ENCODE results near the gene DBNL.

Gene DBNL

GRCh38 chr7:44104860-44105771 is 60.6 kb downstream of the DBNL start:
- H3K4me3 ChIP-seq (ENCODE audit: low read length), result peak overlapping the region; percentile 76
- no peaks in the 10 kb centered on the region for H3K27me3 ChIP-seq (replicated peaks; ENCODE audit: control insufficient read depth, insufficient read depth, low read length)
- DNase-seq (ENCODE audit: low read depth), result peak; percentile 79
- H3K9ac ChIP-seq (ENCODE audit: low read length), result peak overlapping the region; percentile 81
- peaks cover 51% of the 10 kb centered on the region for H3K4me1 ChIP-seq (ENCODE audit: control insufficient read depth, insufficient read depth, low read length)
- peaks cover 10% of the 10 kb centered on the region for H3K36me3 ChIP-seq (ENCODE audit: control insufficient read depth, insufficient read depth, low read length, severe bottlenecking)
- no peaks in the 10 kb centered on the region for H3K9me3 ChIP-seq (ENCODE audit: control insufficient read depth, low read length)

- H3K4me3 ChIP-seq (ENCODE audit: low read length), result peak overlapping the region; percentile 76
- no peaks in the 10 kb centered on the region for H3K9me3 ChIP-seq (ENCODE audit: control insufficient read depth, low read length)
- no peaks in the 10 kb centered on the region for H3K27me3 ChIP-seq (replicated peaks; ENCODE audit: control insufficient read depth, insufficient read depth, low read length)
- peaks cover 44% of the 10 kb centered on the region for H3K4me1 ChIP-seq (ENCODE audit: control insufficient read depth, insufficient read depth, low read length)
- H3K9ac ChIP-seq (ENCODE audit: low read length), result peak overlapping the region; percentile 81
- no peak for DNase-seq (ENCODE audit: low read depth)
- peaks cover 17% of the 10 kb centered on the region for H3K36me3 ChIP-seq (ENCODE audit: control insufficient read depth, insufficient read depth, low read length, severe bottlenecking)
These were observed 61.3 kb downstream of the DBNL start for GRCh38 chr7:44105832-44106231.

DNA sequence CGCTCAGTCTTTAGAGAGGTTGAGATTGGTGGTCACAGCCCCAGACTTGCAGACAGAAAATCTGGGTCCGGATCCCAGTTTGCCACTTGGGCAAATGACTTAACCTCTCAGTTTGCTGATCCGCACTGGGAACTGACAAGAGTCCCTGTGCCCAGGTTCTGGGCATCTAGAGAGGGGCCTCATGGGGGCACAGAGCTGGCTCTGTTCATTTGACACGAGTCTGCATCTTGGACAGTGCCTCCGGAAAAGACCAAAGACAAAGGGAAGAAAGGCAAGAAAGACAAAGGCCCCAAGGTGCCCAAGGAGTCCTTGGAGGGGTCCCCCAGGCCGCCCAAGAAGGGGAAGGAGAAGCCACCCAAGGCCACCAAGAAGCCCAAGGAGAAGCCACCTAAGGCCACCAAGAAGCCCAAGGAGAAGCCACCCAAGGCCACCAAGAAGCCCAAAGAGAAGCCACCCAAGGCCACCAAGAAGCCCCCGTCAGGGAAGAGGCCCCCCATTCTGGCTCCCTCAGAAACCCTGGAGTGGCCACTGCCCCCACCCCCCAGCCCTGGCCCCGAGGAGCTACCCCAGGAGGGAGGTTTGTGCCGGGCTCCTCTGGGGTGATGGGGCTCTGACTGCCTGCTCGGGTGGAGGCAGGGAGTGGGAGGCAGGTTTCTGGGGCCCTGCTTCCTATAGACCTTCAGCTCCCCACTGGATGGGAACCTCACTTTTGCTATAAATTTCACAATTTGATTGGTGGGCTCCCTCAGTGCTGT is 62.0 kb downstream of the DBNL start:
- peaks cover 18% of the 10 kb centered on the region for H3K36me3 ChIP-seq (ENCODE audit: control insufficient read depth, insufficient read depth, low read length, severe bottlenecking)
- peaks cover 40% of the 10 kb centered on the region for H3K4me1 ChIP-seq (ENCODE audit: control insufficient read depth, insufficient read depth, low read length)
- peak overlapping the region; percentile 76 for H3K4me3 ChIP-seq (ENCODE audit: low read length)
- peak overlapping the region; percentile 81 for H3K9ac ChIP-seq (ENCODE audit: low read length)
- no peaks in the 10 kb centered on the region for H3K9me3 ChIP-seq (ENCODE audit: control insufficient read depth, low read length)
- H3K27me3 ChIP-seq (replicated peaks; ENCODE audit: control insufficient read depth, insufficient read depth, low read length), result no peaks in the 10 kb centered on the region
- no peak for DNase-seq (ENCODE audit: low read depth)

GRCh38 chr7:44107116-44107960 is 62.8 kb downstream of the DBNL start:
- Histone ChIP-seq H3K4me3 (ENCODE audit: low read length) (no peak overlapping the region), H3K27me3 (replicated peaks; ENCODE audit: control insufficient read depth, insufficient read depth, low read length) (no peaks in the 10 kb centered on the region), H3K4me1 (ENCODE audit: control insufficient read depth, insufficient read depth, low read length) (peaks cover 32% of the 10 kb centered on the region), H3K9ac (ENCODE audit: low read length) (peak overlapping the region; percentile 47), H3K9me3 (ENCODE audit: control insufficient read depth, low read length) (no peaks in the 10 kb centered on the region), H3K36me3 (ENCODE audit: control insufficient read depth, insufficient read depth, low read length, severe bottlenecking) (peaks cover 18% of the 10 kb centered on the region)
- DNase-seq (ENCODE audit: low read depth), result no peak

DNA sequence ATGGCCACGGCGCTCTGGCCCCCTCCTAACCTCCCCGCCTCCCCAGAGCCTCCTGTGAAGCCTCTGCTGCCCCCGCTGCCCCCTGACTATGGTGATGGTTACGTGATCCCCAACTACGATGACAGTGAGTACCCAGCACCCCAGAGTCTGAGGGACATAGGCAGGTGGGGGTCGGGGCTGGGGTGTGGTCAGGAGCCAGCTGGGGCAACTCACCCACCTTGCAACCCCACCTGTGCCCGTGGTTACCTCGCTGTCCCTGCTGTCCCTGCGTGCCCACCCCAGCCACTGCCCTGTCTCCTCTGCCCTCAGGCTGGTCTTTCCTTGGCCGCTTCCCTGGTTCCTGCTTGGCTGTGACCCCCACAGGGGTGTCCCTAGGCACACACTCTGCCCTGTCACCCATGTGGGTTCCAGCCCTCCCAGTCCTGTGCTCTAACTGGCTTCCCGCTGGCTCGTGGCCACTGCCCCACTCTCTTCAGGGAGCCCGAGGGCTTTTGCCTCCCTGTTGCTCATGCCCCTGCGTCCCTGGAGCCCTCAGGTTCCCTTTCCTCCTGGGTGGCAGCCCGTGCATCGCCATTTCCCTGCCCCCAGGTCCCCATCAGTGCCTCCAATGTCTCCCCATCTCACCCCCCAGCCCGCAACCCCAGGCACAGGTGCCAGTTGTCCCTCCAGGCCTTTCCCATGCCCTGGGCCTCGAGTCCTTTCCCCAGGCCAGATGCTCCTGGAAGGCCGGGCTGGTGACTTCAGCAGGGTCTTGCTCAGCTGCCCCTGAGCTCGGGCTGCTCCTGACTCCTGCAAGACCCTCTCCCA is 63.7 kb downstream of the DBNL start:
- DNase-seq (ENCODE audit: low read depth), result no peak
- Histone ChIP-seq H3K36me3 (ENCODE audit: control insufficient read depth, insufficient read depth, low read length, severe bottlenecking) (peaks cover 18% of the 10 kb centered on the region), H3K4me3 (ENCODE audit: low read length) (no peak overlapping the region), H3K4me1 (ENCODE audit: control insufficient read depth, insufficient read depth, low read length) (peaks cover 24% of the 10 kb centered on the region), H3K27me3 (replicated peaks; ENCODE audit: control insufficient read depth, insufficient read depth, low read length) (no peaks in the 10 kb centered on the region), H3K9me3 (ENCODE audit: control insufficient read depth, low read length) (no peaks in the 10 kb centered on the region), H3K9ac (ENCODE audit: low read length) (no peak overlapping the region)

GRCh38 chr7:44108768-44109750 is 64.6 kb downstream of the DBNL start:
- H3K9me3 ChIP-seq (ENCODE audit: control insufficient read depth, low read length), result no peaks in the 10 kb centered on the region

GRCh38 chr7:44109991-44110390 is 65.5 kb downstream of the DBNL start:
- no peak overlapping the region for H3K4me3 ChIP-seq (ENCODE audit: low read length)
- peaks cover 33% of the 10 kb centered on the region for H3K36me3 ChIP-seq (ENCODE audit: control insufficient read depth, insufficient read depth, low read length, severe bottlenecking)

More at GRCh38 chr7:44108768-44109750, 64.6 kb downstream of the DBNL start:
- H3K4me3 ChIP-seq (ENCODE audit: low read length), result no peak overlapping the region
- peaks cover 24% of the 10 kb centered on the region for H3K36me3 ChIP-seq (ENCODE audit: control insufficient read depth, insufficient read depth, low read length, severe bottlenecking)
- H3K4me1 ChIP-seq (ENCODE audit: control insufficient read depth, insufficient read depth, low read length), result peaks cover 24% of the 10 kb centered on the region
- no peak for DNase-seq (ENCODE audit: low read depth)
- H3K27me3 ChIP-seq (replicated peaks; ENCODE audit: control insufficient read depth, insufficient read depth, low read length), result no peaks in the 10 kb centered on the region
- peak overlapping the region; percentile 6 for H3K9ac ChIP-seq (ENCODE audit: low read length)

GRCh38 chr7:44110719-44111635 is 66.5 kb downstream of the DBNL start:
- H3K4me3 ChIP-seq (ENCODE audit: low read length), result no peak overlapping the region
- H3K9ac ChIP-seq (ENCODE audit: low read length), result peak overlapping the region; percentile 22
- H3K36me3 ChIP-seq (ENCODE audit: control insufficient read depth, insufficient read depth, low read length, severe bottlenecking), result peaks cover 40% of the 10 kb centered on the region
- no peak for DNase-seq (ENCODE audit: low read depth)
- no peaks in the 10 kb centered on the region for H3K9me3 ChIP-seq (ENCODE audit: control insufficient read depth, low read length)
- peaks cover 12% of the 10 kb centered on the region for H3K4me1 ChIP-seq (ENCODE audit: control insufficient read depth, insufficient read depth, low read length)
- H3K27me3 ChIP-seq (replicated peaks; ENCODE audit: control insufficient read depth, insufficient read depth, low read length), result no peaks in the 10 kb centered on the region

More at GRCh38 chr7:44109991-44110390, 65.5 kb downstream of the DBNL start:
- Histone ChIP-seq H3K4me1 (ENCODE audit: control insufficient read depth, insufficient read depth, low read length) (peaks cover 22% of the 10 kb centered on the region), H3K9me3 (ENCODE audit: control insufficient read depth, low read length) (no peaks in the 10 kb centered on the region), H3K9ac (ENCODE audit: low read length) (no peak overlapping the region), H3K27me3 (replicated peaks; ENCODE audit: control insufficient read depth, insufficient read depth, low read length) (no peaks in the 10 kb centered on the region)
- no peak for DNase-seq (ENCODE audit: low read depth)

Measured in adipocyte (in vitro differentiated cells).